Liver (tissue), 9 donors: ENCODE data around the gene CNTN5. TPM values are rescaled to one million over a fixed set of nuclear protein-coding genes. Genes with fewer than 3 reads are reported as not detected.

ENCODE experiments used
- DNase-seq: peaks from one replicate; pipeline ENCODE4 v3.0.0-alpha.2; 2017; ENCODE audit warnings: low spot score
- H3K27ac ChIP-seq, 2 donors: one replicate each; pipeline ENCODE4 v1.7.0; 2013; ENCODE audit warnings: inconsistent platforms in 2 of 2, low read length in 2 of 2, control low read depth in 1 of 2, low read depth in 1 of 2, mild to moderate bottlenecking in 1 of 2
- H3K27me3 ChIP-seq, 4 donors: one replicate each; pipeline versions ENCODE4 v1.6.1 to v1.7.0; 2013; ENCODE audit warnings: low read length in 3 of 4, inconsistent platforms in 1 of 4, mild to moderate bottlenecking in 1 of 4, moderate library complexity in 1 of 4; ENCODE audit not compliant: control insufficient read depth in 4 of 4, insufficient read depth in 4 of 4
- H3K36me3 ChIP-seq, 4 donors: one replicate each; pipeline versions ENCODE4 v1.6.1 to v1.7.0; 2013; ENCODE audit warnings: low read length in 3 of 4, mild to moderate bottlenecking in 3 of 4, low read depth in 1 of 4, moderate library complexity in 1 of 4; ENCODE audit not compliant: control insufficient read depth in 4 of 4, insufficient read depth in 3 of 4
- H3K4me1 ChIP-seq, 4 donors: one replicate each; pipeline versions ENCODE4 v1.6.1 to v1.7.0; 2013; ENCODE audit warnings: low read length in 3 of 4, mild to moderate bottlenecking in 3 of 4, moderate library complexity in 1 of 4; ENCODE audit not compliant: control insufficient read depth in 4 of 4, insufficient read depth in 4 of 4
- H3K4me3 ChIP-seq, 3 donors: one replicate each; pipeline versions ENCODE4 v1.6.1 to v1.7.0; 2013; ENCODE audit warnings: low read length in 3 of 3, control low read depth in 1 of 3, low read depth in 1 of 3, mild to moderate bottlenecking in 1 of 3
- H3K9ac ChIP-seq, 2 donors: one replicate each; pipeline ENCODE4 v1.7.0; 2013; ENCODE audit warnings: low read length in 2 of 2, mild to moderate bottlenecking in 2 of 2, moderate library complexity in 2 of 2, control low read depth in 1 of 2, low read depth in 1 of 2
- H3K9me3 ChIP-seq, 4 donors: one replicate each; pipeline versions ENCODE4 v1.6.1 to v1.7.0; 2013; ENCODE audit warnings: low read length in 3 of 4; ENCODE audit not compliant: control insufficient read depth in 4 of 4
- ATF3 ChIP-seq: IDR thresholded peaks from 2 replicates; pipeline ENCODE4 v1.6.1; 2016; ENCODE audit warnings: antibody characterized with exemption
- EGR1 ChIP-seq, 2 donors: IDR thresholded peaks; 2 replicates each; pipeline ENCODE4 v1.6.1; 2016 to 2018; ENCODE audit warnings: antibody characterized with exemption in 2 of 2, low read depth in 2 of 2
- FOXA2 ChIP-seq: IDR thresholded peaks from 2 replicates; pipeline ENCODE4 v1.6.1; 2016; ENCODE audit warnings: antibody characterized with exemption
- GABPA ChIP-seq, 2 donors: IDR thresholded peaks in 1 of 2; conservative IDR thresholded peaks in 1 of 2; 2 replicates each; pipeline ENCODE4 v1.6.1; 2016; ENCODE audit warnings: antibody characterized with exemption in 2 of 2, mild to moderate bottlenecking in 1 of 2, moderate library complexity in 1 of 2
- HNF4A ChIP-seq, 2 donors: conservative IDR thresholded peaks; 2 replicates each; pipeline ENCODE4 v1.6.1; 2016; ENCODE audit warnings: antibody characterized with exemption in 2 of 2, mild to moderate bottlenecking in 2 of 2
- JUND ChIP-seq, 2 donors: IDR thresholded peaks; 2 replicates each; pipeline ENCODE4 v1.6.1; 2016; ENCODE audit warnings: antibody characterized with exemption in 2 of 2
- NR2F2 ChIP-seq: IDR thresholded peaks from 2 replicates; pipeline ENCODE4 v1.6.1; 2016; ENCODE audit warnings: antibody characterized with exemption
- RAD21 ChIP-seq, 2 donors: IDR thresholded peaks; 2 replicates each; pipeline ENCODE4 v1.6.1; 2016; ENCODE audit warnings: antibody characterized with exemption in 2 of 2, mild to moderate bottlenecking in 2 of 2
- RXRA ChIP-seq, 2 donors: IDR thresholded peaks; 2 replicates each; pipeline ENCODE4 v1.6.1; 2017 to 2018; ENCODE audit warnings: antibody characterized with exemption in 2 of 2, mild to moderate bottlenecking in 1 of 2
- SP1 ChIP-seq: IDR thresholded peaks from 2 replicates; pipeline ENCODE4 v1.6.1; 2018; ENCODE audit warnings: antibody characterized with exemption, mild to moderate bottlenecking
- TAF1 ChIP-seq: conservative IDR thresholded peaks from 2 replicates; pipeline ENCODE4 v1.6.1; 2016; ENCODE audit warnings: antibody characterized with exemption, mild to moderate bottlenecking
- YY1 ChIP-seq: IDR thresholded peaks from 2 replicates; pipeline ENCODE4 v1.6.1; 2016; ENCODE audit warnings: antibody characterized with exemption, mild to moderate bottlenecking
- WGBS: extraction: QIAGEN DNeasy Blood & Tissue Kit; methylation state at CpG from one replicate; pipeline ENCODE4 v1.1.7; 2013; 5-methylcytosine and 5-hydroxymethylcytosine counted together
- polyA plus RNA-seq, 2 donors: library from polyadenylated mRNA; stranded (reverse) in 1 of 2; unstranded in 1 of 2; fragments of 200-250 nt in 1 of 2; fragments of >200 nt in 1 of 2; fragmentation: Nextera tagmentation in 1 of 2; extraction: Ambion mirVana in 1 of 2; gene quantifications; one replicate each; pipeline versions ENCODE4 v1.2.1 to v1.2.3, GENCODE V29; 2013 to 2015
- total RNA-seq, 2 donors: library from RNA; depleted of rRNA; stranded (reverse); fragments of >200 nt; gene quantifications; one replicate each; pipeline ENCODE4 v1.2.3, GENCODE V29; 2014
- TF ChIP-seq, protein P1 (sequence below): fragments of 150-350 bp; IDR thresholded peaks from 2 replicates; pipeline ENCODE4 v1.5.1; 2017; ENCODE audit warnings: improper control_type of control experiment, low read depth, low read length; ENCODE audit not compliant: missing input control
- TF ChIP-seq, protein P2 (sequence below): IDR thresholded peaks from 2 replicates; pipeline ENCODE4 v1.6.1; 2016; ENCODE audit warnings: antibody characterized with exemption
- TF ChIP-seq, protein P3 (sequence below): IDR thresholded peaks from 2 replicates; pipeline ENCODE4 v1.6.1; 2016; ENCODE audit warnings: antibody characterized with exemption
- donor health status: healthy.
- donor health status: healthy.
- donor health status: healthy.
- donor health status: healthy.
- donor health status: healthy.

The CNTN5 gene
- total and polyA plus RNA-seq, 4 donors: 0.01 to 0.08 (median 0.04) TPM

DNA sequence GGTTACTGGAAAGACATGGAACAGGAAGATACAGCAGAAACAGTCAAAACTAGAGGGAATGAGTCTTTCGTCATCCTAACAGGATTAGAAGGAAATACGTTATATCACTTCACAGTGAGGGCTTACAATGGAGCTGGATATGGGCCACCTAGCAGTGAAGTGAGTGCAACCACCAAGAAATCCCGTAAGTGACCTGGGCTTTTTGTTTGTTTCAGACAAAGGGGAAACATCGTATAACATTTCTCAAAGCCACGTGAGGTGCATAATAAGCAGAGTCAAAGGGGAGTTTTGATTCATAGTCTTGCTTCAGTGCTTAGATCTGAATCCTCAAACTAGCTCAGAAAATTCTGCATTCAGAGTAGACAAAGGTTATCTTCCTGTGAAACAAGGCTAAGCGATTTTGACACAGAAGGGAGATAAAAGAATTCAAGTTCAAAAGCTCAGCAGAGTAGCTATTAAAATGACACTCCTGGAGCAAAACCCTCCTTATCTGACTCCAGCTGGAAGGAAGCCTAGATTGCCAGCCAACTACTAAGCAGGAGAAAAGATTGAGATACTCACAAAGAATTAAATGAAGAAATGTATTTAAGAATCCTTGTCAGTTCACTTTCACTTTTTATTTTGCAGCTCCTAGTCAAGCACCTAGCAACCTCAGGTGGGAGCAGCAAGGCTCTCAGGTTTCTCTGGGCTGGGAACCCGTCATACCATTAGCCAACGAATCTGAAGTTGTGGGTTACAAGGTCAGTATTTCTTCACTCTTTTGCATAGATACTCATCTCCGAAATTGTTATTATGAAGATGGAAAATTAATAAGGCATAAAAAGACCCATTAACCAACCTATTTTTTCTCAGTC lies 1319.9 kb downstream of the CNTN5 start:
- Histone ChIP-seq H3K27me3 (peaks cover 0 to 8% (median 0%) of the 10 kb centered on the region in 4 donors), H3K9ac (no peak overlapping the region), H3K36me3 (no peaks in the 10 kb centered on the region), H3K4me1 (peaks cover 0 to 7% (median 0%) of the 10 kb centered on the region in 4 donors), H3K9me3 (no peaks in the 10 kb centered on the region), H3K4me3 (no peak overlapping the region), H3K27ac (no peak overlapping the region)
- TF ChIP-seq, protein P1, sequence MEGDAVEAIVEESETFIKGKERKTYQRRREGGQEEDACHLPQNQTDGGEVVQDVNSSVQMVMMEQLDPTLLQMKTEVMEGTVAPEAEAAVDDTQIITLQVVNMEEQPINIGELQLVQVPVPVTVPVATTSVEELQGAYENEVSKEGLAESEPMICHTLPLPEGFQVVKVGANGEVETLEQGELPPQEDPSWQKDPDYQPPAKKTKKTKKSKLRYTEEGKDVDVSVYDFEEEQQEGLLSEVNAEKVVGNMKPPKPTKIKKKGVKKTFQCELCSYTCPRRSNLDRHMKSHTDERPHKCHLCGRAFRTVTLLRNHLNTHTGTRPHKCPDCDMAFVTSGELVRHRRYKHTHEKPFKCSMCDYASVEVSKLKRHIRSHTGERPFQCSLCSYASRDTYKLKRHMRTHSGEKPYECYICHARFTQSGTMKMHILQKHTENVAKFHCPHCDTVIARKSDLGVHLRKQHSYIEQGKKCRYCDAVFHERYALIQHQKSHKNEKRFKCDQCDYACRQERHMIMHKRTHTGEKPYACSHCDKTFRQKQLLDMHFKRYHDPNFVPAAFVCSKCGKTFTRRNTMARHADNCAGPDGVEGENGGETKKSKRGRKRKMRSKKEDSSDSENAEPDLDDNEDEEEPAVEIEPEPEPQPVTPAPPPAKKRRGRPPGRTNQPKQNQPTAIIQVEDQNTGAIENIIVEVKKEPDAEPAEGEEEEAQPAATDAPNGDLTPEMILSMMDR: no peak
- no peak for TF ChIP-seq YY1
- TF ChIP-seq FOXA2: no peak
- no peak for TF ChIP-seq RXRA (IDR thresholded peaks at IDR 0.05)
- no peak for TF ChIP-seq TAF1
- no peak for TF ChIP-seq GABPA (IDR thresholded peaks at IDR 0.05 in 1 of 2, conservative IDR thresholded peaks at IDR 0.05 in 1 of 2)
- TF ChIP-seq NR2F2: no peak
- TF ChIP-seq EGR1 (IDR thresholded peaks at IDR 0.05; ENCODE audit: low read depth in 2 of 2): no peak
- TF ChIP-seq, protein P2, sequence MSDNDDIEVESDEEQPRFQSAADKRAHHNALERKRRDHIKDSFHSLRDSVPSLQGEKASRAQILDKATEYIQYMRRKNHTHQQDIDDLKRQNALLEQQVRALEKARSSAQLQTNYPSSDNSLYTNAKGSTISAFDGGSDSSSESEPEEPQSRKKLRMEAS: no peak
- DNase-seq: no peak
- WGBS: 37% methylated on average over 9 of the region's 9 CpGs

- TF ChIP-seq, protein P3, sequence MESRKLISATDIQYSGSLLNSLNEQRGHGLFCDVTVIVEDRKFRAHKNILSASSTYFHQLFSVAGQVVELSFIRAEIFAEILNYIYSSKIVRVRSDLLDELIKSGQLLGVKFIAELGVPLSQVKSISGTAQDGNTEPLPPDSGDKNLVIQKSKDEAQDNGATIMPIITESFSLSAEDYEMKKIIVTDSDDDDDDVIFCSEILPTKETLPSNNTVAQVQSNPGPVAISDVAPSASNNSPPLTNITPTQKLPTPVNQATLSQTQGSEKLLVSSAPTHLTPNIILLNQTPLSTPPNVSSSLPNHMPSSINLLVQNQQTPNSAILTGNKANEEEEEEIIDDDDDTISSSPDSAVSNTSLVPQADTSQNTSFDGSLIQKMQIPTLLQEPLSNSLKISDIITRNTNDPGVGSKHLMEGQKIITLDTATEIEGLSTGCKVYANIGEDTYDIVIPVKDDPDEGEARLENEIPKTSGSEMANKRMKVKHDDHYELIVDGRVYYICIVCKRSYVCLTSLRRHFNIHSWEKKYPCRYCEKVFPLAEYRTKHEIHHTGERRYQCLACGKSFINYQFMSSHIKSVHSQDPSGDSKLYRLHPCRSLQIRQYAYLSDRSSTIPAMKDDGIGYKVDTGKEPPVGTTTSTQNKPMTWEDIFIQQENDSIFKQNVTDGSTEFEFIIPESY: no peak
- TF ChIP-seq ATF3: no peak
- no peak for TF ChIP-seq FOXA2
- TF ChIP-seq, protein P2: no peak
- TF ChIP-seq YY1: no peak
- TF ChIP-seq EGR1 (IDR thresholded peaks at IDR 0.05; ENCODE audit: low read depth in 2 of 2): no peak
- no peak for DNase-seq
- H3K4me3 ChIP-seq: no peak overlapping the region
- no peaks in the 10 kb centered on the region for H3K36me3 ChIP-seq
- peaks cover 0 to 2% (median 0%) of the 10 kb centered on the region in 4 donors for H3K27me3 ChIP-seq
- H3K9me3 ChIP-seq: no peaks in the 10 kb centered on the region
- H3K27ac ChIP-seq: no peak overlapping the region
- no peak overlapping the region for H3K9ac ChIP-seq
- no peaks in the 10 kb centered on the region for H3K4me1 ChIP-seq
Observed at GRCh38 chr11:100353083-100353482, 1332.3 kb downstream of the CNTN5 start.

- no peaks in the 10 kb centered on the region for H3K9me3 ChIP-seq
- H3K9ac ChIP-seq: no peak overlapping the region
- H3K36me3 ChIP-seq: no peaks in the 10 kb centered on the region
- DNase-seq: no peak
- H3K27me3 ChIP-seq: no peaks in the 10 kb centered on the region
- no peak overlapping the region for H3K4me3 ChIP-seq
- no peak overlapping the region for H3K27ac ChIP-seq
- H3K4me1 ChIP-seq: no peaks in the 10 kb centered on the region
- TF ChIP-seq ATF3 (no peak), SP1 (no peak), HNF4A (conservative IDR thresholded peaks at IDR 0.05) (no peak), TAF1 (no peak), JUND (IDR thresholded peaks at IDR 0.05) (no peak), EGR1 (IDR thresholded peaks at IDR 0.05; ENCODE audit: low read depth in 2 of 2) (no peak), YY1 (no peak), RXRA (IDR thresholded peaks at IDR 0.05) (no peak), RAD21 (IDR thresholded peaks at IDR 0.05) (no peak)
- TF ChIP-seq, protein P1: no peak
- TF ChIP-seq, protein P2: no peak
Observed at GRCh38 chr11:100354736-100355135, 1334.0 kb downstream of the CNTN5 start.
